Prostate gland (tissue), 2 donors: Measurements from ENCODE around the gene CSKMT.

Experiments used
- CTCF ChIP-seq, 4 experiments: fragments of 200-600 bp in 2 of 4; fragments of 450-650 bp in 2 of 4; sonication (generic) in 2 of 4; IDR thresholded peaks; 1 replicate in 3 of 4; 2 replicates in 1 of 4; pipeline ENCODE4 v1.5.1; 2016 to 2019; ENCODE audit warnings: antibody characterized with exemption in 4 of 4, mild to moderate bottlenecking in 2 of 4, moderate library complexity in 2 of 4
- POLR2A ChIP-seq: fragments of 450-650 bp; IDR thresholded peaks from one replicate; pipeline ENCODE4 v1.6.1; 2016; ENCODE audit warnings: antibody characterized with exemption, mild to moderate bottlenecking
- POLR2AphosphoS5 ChIP-seq: sonication (generic); formaldehyde crosslinking; IDR thresholded peaks from one replicate; pipeline ENCODE4 v1.6.1; 2017; ENCODE audit warnings: antibody characterized with exemption

- TF ChIP-seq CTCF (IDR thresholded peaks at IDR 0.05) = no peak
- TF ChIP-seq POLR2A = peak; percentile 75
- TF ChIP-seq POLR2AphosphoS5 = peak; percentile 98
Observed at GRCh38 chr11:62645946-62646824, 18.9 kb upstream of the CSKMT start, which contains the start of gene GANAB.
